NB4 (cell line): Measurements from ENCODE around the gene AKAP5.

Experiments
- POLR2A ChIP-seq: IDR thresholded peaks from 2 replicates; pipeline ENCODE4 v1.6.1; 2011; ENCODE audit warnings: mild to moderate bottlenecking; ENCODE audit not compliant: insufficient read length; ENCODE audit errors: extremely low read depth
- TF ChIP-seq, protein P1 (sequence below): IDR thresholded peaks from one replicate; pipeline ENCODE4 v1.5.1; 2012; ENCODE audit warnings: low read depth, low read length
- TF ChIP-seq, protein P2 (sequence below): IDR thresholded peaks from 2 replicates; pipeline ENCODE4 v1.6.1; 2011; ENCODE audit warnings: low read depth, low read length

DNA sequence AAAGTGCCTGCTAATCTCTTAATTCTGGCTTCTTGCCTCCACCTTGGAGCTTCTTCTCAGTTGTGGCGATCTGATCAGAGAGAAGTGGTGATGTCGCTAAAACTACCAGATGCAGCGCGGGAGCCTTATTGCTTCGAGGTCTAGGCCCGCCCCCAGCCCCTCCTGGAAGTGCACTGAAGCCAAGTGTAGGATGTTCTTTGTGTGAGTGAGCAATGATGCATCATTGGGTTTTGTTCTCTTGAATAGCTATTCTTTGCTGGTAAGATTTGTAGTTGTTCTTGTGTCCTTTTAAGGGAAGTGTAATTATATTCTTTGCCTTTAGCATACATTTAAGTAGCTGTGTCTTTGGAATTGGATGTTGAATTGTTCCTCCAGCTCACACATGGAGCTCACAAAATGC lies 41.3 kb upstream of the AKAP5 start:
- TF ChIP-seq, protein P1, sequence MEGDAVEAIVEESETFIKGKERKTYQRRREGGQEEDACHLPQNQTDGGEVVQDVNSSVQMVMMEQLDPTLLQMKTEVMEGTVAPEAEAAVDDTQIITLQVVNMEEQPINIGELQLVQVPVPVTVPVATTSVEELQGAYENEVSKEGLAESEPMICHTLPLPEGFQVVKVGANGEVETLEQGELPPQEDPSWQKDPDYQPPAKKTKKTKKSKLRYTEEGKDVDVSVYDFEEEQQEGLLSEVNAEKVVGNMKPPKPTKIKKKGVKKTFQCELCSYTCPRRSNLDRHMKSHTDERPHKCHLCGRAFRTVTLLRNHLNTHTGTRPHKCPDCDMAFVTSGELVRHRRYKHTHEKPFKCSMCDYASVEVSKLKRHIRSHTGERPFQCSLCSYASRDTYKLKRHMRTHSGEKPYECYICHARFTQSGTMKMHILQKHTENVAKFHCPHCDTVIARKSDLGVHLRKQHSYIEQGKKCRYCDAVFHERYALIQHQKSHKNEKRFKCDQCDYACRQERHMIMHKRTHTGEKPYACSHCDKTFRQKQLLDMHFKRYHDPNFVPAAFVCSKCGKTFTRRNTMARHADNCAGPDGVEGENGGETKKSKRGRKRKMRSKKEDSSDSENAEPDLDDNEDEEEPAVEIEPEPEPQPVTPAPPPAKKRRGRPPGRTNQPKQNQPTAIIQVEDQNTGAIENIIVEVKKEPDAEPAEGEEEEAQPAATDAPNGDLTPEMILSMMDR: no peak
- no peak for TF ChIP-seq POLR2A
- TF ChIP-seq, protein P2, sequence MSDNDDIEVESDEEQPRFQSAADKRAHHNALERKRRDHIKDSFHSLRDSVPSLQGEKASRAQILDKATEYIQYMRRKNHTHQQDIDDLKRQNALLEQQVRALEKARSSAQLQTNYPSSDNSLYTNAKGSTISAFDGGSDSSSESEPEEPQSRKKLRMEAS: no peak
